Measurements from ENCODE around the gene LRCH4. TPM values are rescaled to one million over a fixed set of nuclear protein-coding genes. Genes with fewer than 3 reads are reported as not detected.

Gene LRCH4
- total RNA-seq, 6 donors from 2014 or later, result 88.5 to 493 (median 121) TPM

GRCh38 chr7:100607111-100607510 lies 21.2 kb upstream of the LRCH4 start:
- ATAC-seq (ENCODE audit: low FRiP score in 2 of 2), result no peak
- TF ChIP-seq POLR2A (IDR thresholded peaks at IDR 0.05), result no peak
- no peak for TF ChIP-seq EP300 (IDR thresholded peaks at IDR 0.05)
- TF ChIP-seq POLR2AphosphoS5 (IDR thresholded peaks at IDR 0.05), result no peak
- TF ChIP-seq CTCF (IDR thresholded peaks at IDR 0.05), result no peak
- Histone ChIP-seq H3K4me1 (peaks cover 15 to 45% (median 29%) of the 10 kb centered on the region in 4 donors), H3K36me3 (no peaks in the 10 kb centered on the region), H3K4me3 (no peak overlapping the region), H3K27ac (no peak overlapping the region), H3K27me3 (no peaks in the 10 kb centered on the region), H3K9me3 (no peaks in the 10 kb centered on the region)
- DNase-seq, result no peak
- 84 to 90% methylated on average over 8 of the region's 8 CpGs for WGBS, 2 donors

- H3K4me3 ChIP-seq, result no peak overlapping the region
These were observed 20.4 kb upstream of the LRCH4 start for GRCh38 chr7:100606313-100606712.

GRCh38 chr7:100604976-100605911 lies 19.3 kb upstream of the LRCH4 start:
- H3K4me1 ChIP-seq, result peaks cover 15 to 42% (median 29%) of the 10 kb centered on the region in 4 donors
- H3K9me3 ChIP-seq, result no peaks in the 10 kb centered on the region
- ATAC-seq (ENCODE audit: low FRiP score in 2 of 2) (peak; percentile 12 to 42), DNase-seq (peak; percentile 62 to 89)
- H3K27me3 ChIP-seq, result no peaks in the 10 kb centered on the region
- peak overlapping the region in 3 of 4 donors; percentile 71 to 89 (median 79) for H3K4me3 ChIP-seq
- no peaks in the 10 kb centered on the region for H3K36me3 ChIP-seq
- 10 to 17% methylated on average over 30 to 51 of the region's 68 CpGs for WGBS, 2 donors
- H3K27ac ChIP-seq, result peak overlapping the region; percentile 59 to 88 (median 76)
- TF ChIP-seq POLR2A (IDR thresholded peaks at IDR 0.05) (no peak), POLR2AphosphoS5 (IDR thresholded peaks at IDR 0.05) (no peak), EP300 (IDR thresholded peaks at IDR 0.05) (no peak), CTCF (IDR thresholded peaks at IDR 0.05) (no peak)

More at GRCh38 chr7:100606313-100606712, 20.4 kb upstream of the LRCH4 start:
- H3K27ac ChIP-seq, result no peak overlapping the region
- ATAC-seq (ENCODE audit: low FRiP score in 2 of 2) (no peak), DNase-seq (no peak)
- TF ChIP-seq POLR2A (IDR thresholded peaks at IDR 0.05) (no peak), CTCF (IDR thresholded peaks at IDR 0.05) (no peak), POLR2AphosphoS5 (IDR thresholded peaks at IDR 0.05) (no peak), EP300 (IDR thresholded peaks at IDR 0.05) (no peak)
- H3K36me3 ChIP-seq, result no peaks in the 10 kb centered on the region
- H3K4me1 ChIP-seq, result peaks cover 15 to 45% (median 29%) of the 10 kb centered on the region in 4 donors
- no peaks in the 10 kb centered on the region for H3K9me3 ChIP-seq
- 89 to 93% methylated on average over 9 to 12 of the region's 12 CpGs for WGBS, 2 donors
- no peaks in the 10 kb centered on the region for H3K27me3 ChIP-seq

GRCh38 chr7:100604028-100604975 lies 18.4 kb upstream of the LRCH4 start:
- 0% methylated on average over 16 to 50 of the region's 70 CpGs for WGBS, 2 donors
- peak in 1 of 2 donors; percentile 73 for TF ChIP-seq POLR2AphosphoS5 (IDR thresholded peaks at IDR 0.05)
- TF ChIP-seq CTCF (IDR thresholded peaks at IDR 0.05), result peak in 5 of 6 experiments; percentile 53 to 66 (median 62)
- TF ChIP-seq POLR2A (IDR thresholded peaks at IDR 0.05), result peak in 1 of 4 donors; percentile 67
- no peak for TF ChIP-seq EP300 (IDR thresholded peaks at IDR 0.05)
- Histone ChIP-seq H3K27me3 (no peaks in the 10 kb centered on the region), H3K27ac (peak overlapping the region; percentile 59 to 88 (median 76)), H3K4me1 (peaks cover 15 to 42% (median 29%) of the 10 kb centered on the region in 4 donors), H3K9me3 (no peaks in the 10 kb centered on the region), H3K36me3 (no peaks in the 10 kb centered on the region), H3K4me3 (peak overlapping the region; percentile 70 to 89 (median 75))
- peak; percentile 80 to 95 for DNase-seq
- peak; percentile 83 to 88 for ATAC-seq (ENCODE audit: low FRiP score in 2 of 2)

All from upper lobe of left lung (tissue), 6 donors.